ENCODE measurements around the gene ZNF862.

The ZNF862 gene

GRCh38 chr7:149875396-149875795 lies 37.2 kb downstream of the ZNF862 start:
- Histone ChIP-seq H4K20me1 (ENCODE audit: insufficient read depth, low read length) (peaks cover 8% of the 10 kb centered on the region), H3K4me3 (ENCODE audit: low read depth in 1 of 2, low read length in 2 of 2) (peak overlapping the region in 1 of 2 experiments; percentile 79; a peak in 2 of 4 replicates)

DNA sequence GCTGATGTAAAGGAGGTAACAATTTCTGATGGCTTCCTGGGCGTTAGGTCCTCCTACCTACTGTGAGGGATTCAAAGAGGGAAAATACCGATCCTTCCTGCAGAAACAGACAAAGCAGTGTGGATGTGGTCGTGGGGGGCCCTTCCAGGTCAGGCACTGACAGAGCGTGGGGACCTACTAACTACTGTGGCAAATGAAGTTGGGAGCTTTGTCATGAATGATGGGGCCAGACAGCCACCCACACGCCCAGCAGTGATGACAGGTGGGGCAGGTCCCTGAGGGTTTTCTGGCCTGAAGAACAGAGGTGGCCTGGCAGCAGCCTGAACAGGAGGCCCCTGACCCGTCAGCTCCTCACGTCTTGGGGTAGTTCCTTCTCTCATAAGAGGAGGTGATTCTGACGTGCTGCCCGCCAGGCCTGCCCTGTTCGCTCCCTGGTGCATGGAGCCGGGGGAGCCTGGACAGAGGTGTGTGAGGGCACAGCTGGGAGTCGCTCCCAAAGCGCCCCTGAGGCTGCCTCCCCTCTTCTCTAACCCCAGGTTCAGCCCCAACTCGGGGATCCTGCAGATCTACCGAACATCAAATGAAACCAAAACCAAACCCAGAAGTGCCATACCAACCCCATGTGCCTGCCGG lies 39.8 kb downstream of the ZNF862 start:
- H3K27me3 ChIP-seq (ENCODE audit: insufficient read depth, low read length, poor library complexity), result no peaks in the 10 kb centered on the region
- ATAC-seq (ENCODE audit: insufficient read depth, low read depth) (no peak), DNase-seq (no peak)
- no peak overlapping the region for H3K27ac ChIP-seq (ENCODE audit: low read length)
- H4K20me1 ChIP-seq (ENCODE audit: insufficient read depth, low read length), result peaks cover 8% of the 10 kb centered on the region
- no peak overlapping the region for H3K4me3 ChIP-seq (ENCODE audit: low read depth in 1 of 2, low read length in 2 of 2)
- peaks cover 21% of the 10 kb centered on the region for H3K79me2 ChIP-seq (ENCODE audit: insufficient read depth, low read length)
- H2AFZ ChIP-seq (ENCODE audit: low read depth, low read length), result no peak overlapping the region
- TF ChIP-seq, protein P1, sequence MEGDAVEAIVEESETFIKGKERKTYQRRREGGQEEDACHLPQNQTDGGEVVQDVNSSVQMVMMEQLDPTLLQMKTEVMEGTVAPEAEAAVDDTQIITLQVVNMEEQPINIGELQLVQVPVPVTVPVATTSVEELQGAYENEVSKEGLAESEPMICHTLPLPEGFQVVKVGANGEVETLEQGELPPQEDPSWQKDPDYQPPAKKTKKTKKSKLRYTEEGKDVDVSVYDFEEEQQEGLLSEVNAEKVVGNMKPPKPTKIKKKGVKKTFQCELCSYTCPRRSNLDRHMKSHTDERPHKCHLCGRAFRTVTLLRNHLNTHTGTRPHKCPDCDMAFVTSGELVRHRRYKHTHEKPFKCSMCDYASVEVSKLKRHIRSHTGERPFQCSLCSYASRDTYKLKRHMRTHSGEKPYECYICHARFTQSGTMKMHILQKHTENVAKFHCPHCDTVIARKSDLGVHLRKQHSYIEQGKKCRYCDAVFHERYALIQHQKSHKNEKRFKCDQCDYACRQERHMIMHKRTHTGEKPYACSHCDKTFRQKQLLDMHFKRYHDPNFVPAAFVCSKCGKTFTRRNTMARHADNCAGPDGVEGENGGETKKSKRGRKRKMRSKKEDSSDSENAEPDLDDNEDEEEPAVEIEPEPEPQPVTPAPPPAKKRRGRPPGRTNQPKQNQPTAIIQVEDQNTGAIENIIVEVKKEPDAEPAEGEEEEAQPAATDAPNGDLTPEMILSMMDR (IDR thresholded peaks at IDR 0.05; ENCODE audit: borderline replicate concordance, extremely low read depth, low read length, poor library complexity, severe bottlenecking), result no peak
- no peak for TF ChIP-seq EZH2 (IDR thresholded peaks at IDR 0.05; ENCODE audit: borderline replicate concordance, low read depth, low read length, severe bottlenecking)
- H3K4me2 ChIP-seq (ENCODE audit: insufficient read depth, low read length), result no peak overlapping the region
- H3K36me3 ChIP-seq (ENCODE audit: insufficient read depth, low read length), result peaks cover 39% of the 10 kb centered on the region
- no peaks in the 10 kb centered on the region for H3K9me3 ChIP-seq (ENCODE audit: insufficient read depth, low read length, severe bottlenecking)
- H3K9ac ChIP-seq (ENCODE audit: low read depth, low read length), result no peak overlapping the region
- peaks cover 26% of the 10 kb centered on the region for H3K4me1 ChIP-seq (ENCODE audit: insufficient read depth, low read length)

More at GRCh38 chr7:149875396-149875795, 37.2 kb downstream of the ZNF862 start:
- no peaks in the 10 kb centered on the region for H3K9me3 ChIP-seq (ENCODE audit: insufficient read depth, low read length, severe bottlenecking)
- H3K36me3 ChIP-seq (ENCODE audit: insufficient read depth, low read length), result peaks cover 38% of the 10 kb centered on the region
- H2AFZ ChIP-seq (ENCODE audit: low read depth, low read length), result no peak overlapping the region
- DNase-seq (no peak), ATAC-seq (ENCODE audit: insufficient read depth, low read depth) (no peak)
- peaks cover 48% of the 10 kb centered on the region for H3K4me1 ChIP-seq (ENCODE audit: insufficient read depth, low read length)
- peak overlapping the region; percentile 83; the same call in 1 of the 2 replicates for H3K9ac ChIP-seq (ENCODE audit: low read depth, low read length)
- no peaks in the 10 kb centered on the region for H3K27me3 ChIP-seq (ENCODE audit: insufficient read depth, low read length, poor library complexity)
- no peak for TF ChIP-seq EZH2 (IDR thresholded peaks at IDR 0.05; ENCODE audit: borderline replicate concordance, low read depth, low read length, severe bottlenecking)
- TF ChIP-seq, protein P1 (IDR thresholded peaks at IDR 0.05; ENCODE audit: borderline replicate concordance, extremely low read depth, low read length, poor library complexity, severe bottlenecking), result no peak
- peak overlapping the region; percentile 96 for H3K4me2 ChIP-seq (ENCODE audit: insufficient read depth, low read length)
- H3K79me2 ChIP-seq (ENCODE audit: insufficient read depth, low read length), result peaks cover 28% of the 10 kb centered on the region
- peak overlapping the region; percentile 12; the same call in 1 of the 2 replicates for H3K27ac ChIP-seq (ENCODE audit: low read length)

GRCh38 chr7:149878523-149878921 lies 40.3 kb downstream of the ZNF862 start:
- Histone ChIP-seq H3K27me3 (ENCODE audit: insufficient read depth, low read length, poor library complexity) (no peaks in the 10 kb centered on the region), H3K27ac (ENCODE audit: low read length) (no peak overlapping the region), H3K36me3 (ENCODE audit: insufficient read depth, low read length) (peaks cover 39% of the 10 kb centered on the region), H4K20me1 (ENCODE audit: insufficient read depth, low read length) (peaks cover 8% of the 10 kb centered on the region), H3K4me2 (ENCODE audit: insufficient read depth, low read length) (no peak overlapping the region), H3K4me1 (ENCODE audit: insufficient read depth, low read length) (peaks cover 21% of the 10 kb centered on the region), H3K4me3 (ENCODE audit: low read depth in 1 of 2, low read length in 2 of 2) (no peak overlapping the region), H2AFZ (ENCODE audit: low read depth, low read length) (no peak overlapping the region), H3K9me3 (ENCODE audit: insufficient read depth, low read length, severe bottlenecking) (no peaks in the 10 kb centered on the region), H3K79me2 (ENCODE audit: insufficient read depth, low read length) (peaks cover 17% of the 10 kb centered on the region), H3K9ac (ENCODE audit: low read depth, low read length) (no peak overlapping the region)
- TF ChIP-seq, protein P1 (IDR thresholded peaks at IDR 0.05; ENCODE audit: borderline replicate concordance, extremely low read depth, low read length, poor library complexity, severe bottlenecking), result no peak
- TF ChIP-seq EZH2 (IDR thresholded peaks at IDR 0.05; ENCODE audit: borderline replicate concordance, low read depth, low read length, severe bottlenecking), result no peak
- DNase-seq, result no peak
- ATAC-seq (ENCODE audit: insufficient read depth, low read depth), result no peak
